ENCODE results near the gene ZFYVE19. TPM values are rescaled to one million over a fixed set of nuclear protein-coding genes. Genes with fewer than 3 reads are reported as not detected.

ZFYVE19 gene
- total RNA-seq, 4 donors from 2014 or later: 21.7 to 37.8 (median 22.3) TPM

GRCh38 chr15:40787991-40788390 is 18.9 kb upstream of the ZFYVE19 start:
- TF ChIP-seq POLR2A (IDR thresholded peaks at IDR 0.05) (no peak), CTCF (IDR thresholded peaks at IDR 0.05) (no peak)

GRCh38 chr15:40789119-40789518 is 17.8 kb upstream of the ZFYVE19 start:
- H3K9me3 ChIP-seq: no peaks in the 10 kb centered on the region
- H3K27me3 ChIP-seq: no peaks in the 10 kb centered on the region
- H3K27ac ChIP-seq: no peak overlapping the region
- no peak overlapping the region for H3K4me3 ChIP-seq (replicated peaks in 1 of 3)
- H3K36me3 ChIP-seq: no peaks in the 10 kb centered on the region
- TF ChIP-seq POLR2A (IDR thresholded peaks at IDR 0.05) (no peak), CTCF (IDR thresholded peaks at IDR 0.05) (no peak)
- WGBS, 2 donors: 60 to 65% methylated on average over 5 of the region's 5 CpGs
- H3K4me1 ChIP-seq: peaks cover 25 to 41% of the 10 kb centered on the region in 2 donors
- DNase-seq: no peak
- intact Hi-C loops (cut with DNase I): no loop called here

More at GRCh38 chr15:40787991-40788390, 18.9 kb upstream of the ZFYVE19 start:
- no peaks in the 10 kb centered on the region for H3K9me3 ChIP-seq
- no peak for DNase-seq
- H3K4me1 ChIP-seq: peaks cover 25 to 41% of the 10 kb centered on the region in 2 donors
- H3K36me3 ChIP-seq: no peaks in the 10 kb centered on the region
- H3K27me3 ChIP-seq: no peaks in the 10 kb centered on the region
- intact Hi-C loops (cut with DNase I): no loop called here
- H3K4me3 ChIP-seq (replicated peaks in 1 of 3): no peak overlapping the region
- peak overlapping the region; percentile 21 to 72 (median 56) for H3K27ac ChIP-seq
- 43 to 71% methylated on average over 1 to 6 of the region's 6 CpGs for WGBS, 2 donors

GRCh38 chr15:40789999-40790398 is 16.9 kb upstream of the ZFYVE19 start:
- no peaks in the 10 kb centered on the region for H3K36me3 ChIP-seq
- H3K4me1 ChIP-seq: peaks cover 25 to 41% of the 10 kb centered on the region in 2 donors
- TF ChIP-seq CTCF (IDR thresholded peaks at IDR 0.05) (no peak), POLR2A (IDR thresholded peaks at IDR 0.05) (no peak)
- intact Hi-C loops (cut with DNase I): no loop called here
- DNase-seq: peak in 1 of 2 donors; percentile 23
- no peaks in the 10 kb centered on the region for H3K9me3 ChIP-seq
- H3K27me3 ChIP-seq: no peaks in the 10 kb centered on the region
- H3K4me3 ChIP-seq (replicated peaks in 1 of 3): no peak overlapping the region
- no peak overlapping the region for H3K27ac ChIP-seq
- 94 to 96% methylated on average over 8 of the region's 8 CpGs for WGBS, 2 donors

- DNase-seq: no peak
- TF ChIP-seq POLR2A (IDR thresholded peaks at IDR 0.05): no peak
- Histone ChIP-seq H3K27me3 (no peaks in the 10 kb centered on the region), H3K4me3 (replicated peaks in 1 of 3) (no peak overlapping the region), H3K27ac (no peak overlapping the region), H3K4me1 (peaks cover 19 to 37% of the 10 kb centered on the region in 2 donors), H3K9me3 (no peaks in the 10 kb centered on the region), H3K36me3 (no peaks in the 10 kb centered on the region)
- 80 to 91% methylated on average over 3 of the region's 3 CpGs for WGBS, 2 donors
- intact Hi-C loops (cut with DNase I): no loop called here
Measured at GRCh38 chr15:40790718-40791117, 16.2 kb upstream of the ZFYVE19 start.

- Histone ChIP-seq H3K9me3 (no peaks in the 10 kb centered on the region), H3K4me3 (replicated peaks in 1 of 3) (no peak overlapping the region), H3K4me1 (peaks cover 5 to 23% of the 10 kb centered on the region in 2 donors), H3K27me3 (no peaks in the 10 kb centered on the region), H3K27ac (no peak overlapping the region), H3K36me3 (no peaks in the 10 kb centered on the region)
- no peak for DNase-seq
- no peak for TF ChIP-seq POLR2A (IDR thresholded peaks at IDR 0.05)
- no peak for TF ChIP-seq CTCF (IDR thresholded peaks at IDR 0.05)
- intact Hi-C loops (cut with DNase I): no loop called here
- WGBS, 2 donors: 96 to 100% methylated on average over 3 of the region's 3 CpGs
Measured at GRCh38 chr15:40792394-40792793, 14.5 kb upstream of the ZFYVE19 start.

Data from thyroid gland (tissue), 4 donors.